ENCODE data around the gene DPT.

- no peak for TF ChIP-seq CTCF (IDR thresholded peaks at IDR 0.05)
- TF ChIP-seq POLR2A (IDR thresholded peaks at IDR 0.05): no peak
These were observed 75.4 kb downstream of the DPT start for GRCh38 chr1:168653567-168653966.
